ENCODE measurements around the gene TRAPPC10. TPM values are rescaled to one million over a fixed set of nuclear protein-coding genes. Genes with fewer than 3 reads are reported as not detected.
A peak's percentile ranks its signal among the peaks of the same experiment; 100 is the strongest.

TRAPPC10 gene
- total RNA-seq, 1 donor from 2014 or later, result 21.4 TPM

DNA sequence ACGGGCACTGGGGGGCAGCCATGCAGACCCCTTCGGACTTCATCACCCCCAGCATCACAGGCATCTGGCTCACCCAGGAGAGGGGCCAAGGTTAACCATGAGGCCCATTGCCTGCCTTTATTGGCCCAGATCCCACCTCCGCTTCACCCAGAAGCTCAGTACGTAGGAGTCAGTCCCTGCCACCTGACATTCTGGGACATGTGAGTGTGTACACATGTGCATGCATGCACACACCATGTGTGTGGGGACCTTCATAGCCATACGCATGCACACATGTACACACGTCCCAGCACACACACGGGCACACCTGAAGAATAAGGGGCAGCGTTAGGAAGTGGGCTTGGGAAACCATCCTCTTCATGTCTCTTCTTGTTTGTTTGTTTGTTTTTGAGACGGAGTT is 24.1 kb upstream of the TRAPPC10 start:
- Histone ChIP-seq H3K9me3 (replicated peaks) (no peaks in the 10 kb centered on the region), H3K27me3 (ENCODE audit: low read depth) (no peaks in the 10 kb centered on the region), H3K27ac (replicated peaks) (peak overlapping the region; percentile 22), H3K4me3 (no peak overlapping the region), H3K4me1 (peaks cover 33% of the 10 kb centered on the region), H3K36me3 (peaks cover 4% of the 10 kb centered on the region)
- TF ChIP-seq, protein P1, sequence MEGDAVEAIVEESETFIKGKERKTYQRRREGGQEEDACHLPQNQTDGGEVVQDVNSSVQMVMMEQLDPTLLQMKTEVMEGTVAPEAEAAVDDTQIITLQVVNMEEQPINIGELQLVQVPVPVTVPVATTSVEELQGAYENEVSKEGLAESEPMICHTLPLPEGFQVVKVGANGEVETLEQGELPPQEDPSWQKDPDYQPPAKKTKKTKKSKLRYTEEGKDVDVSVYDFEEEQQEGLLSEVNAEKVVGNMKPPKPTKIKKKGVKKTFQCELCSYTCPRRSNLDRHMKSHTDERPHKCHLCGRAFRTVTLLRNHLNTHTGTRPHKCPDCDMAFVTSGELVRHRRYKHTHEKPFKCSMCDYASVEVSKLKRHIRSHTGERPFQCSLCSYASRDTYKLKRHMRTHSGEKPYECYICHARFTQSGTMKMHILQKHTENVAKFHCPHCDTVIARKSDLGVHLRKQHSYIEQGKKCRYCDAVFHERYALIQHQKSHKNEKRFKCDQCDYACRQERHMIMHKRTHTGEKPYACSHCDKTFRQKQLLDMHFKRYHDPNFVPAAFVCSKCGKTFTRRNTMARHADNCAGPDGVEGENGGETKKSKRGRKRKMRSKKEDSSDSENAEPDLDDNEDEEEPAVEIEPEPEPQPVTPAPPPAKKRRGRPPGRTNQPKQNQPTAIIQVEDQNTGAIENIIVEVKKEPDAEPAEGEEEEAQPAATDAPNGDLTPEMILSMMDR (IDR thresholded peaks at IDR 0.05; ENCODE audit: borderline replicate concordance), result no peak
- intact Hi-C loops (cut with micrococcal nuclease), result no loop called here
- DNase-seq, result no peak

- DNase-seq, result no peak
- no peak overlapping the region for H3K4me3 ChIP-seq
- intact Hi-C loops (cut with micrococcal nuclease), result no loop called here
These were observed 23.4 kb upstream of the TRAPPC10 start for GRCh38 chr21:43988506-43989230.

DNA sequence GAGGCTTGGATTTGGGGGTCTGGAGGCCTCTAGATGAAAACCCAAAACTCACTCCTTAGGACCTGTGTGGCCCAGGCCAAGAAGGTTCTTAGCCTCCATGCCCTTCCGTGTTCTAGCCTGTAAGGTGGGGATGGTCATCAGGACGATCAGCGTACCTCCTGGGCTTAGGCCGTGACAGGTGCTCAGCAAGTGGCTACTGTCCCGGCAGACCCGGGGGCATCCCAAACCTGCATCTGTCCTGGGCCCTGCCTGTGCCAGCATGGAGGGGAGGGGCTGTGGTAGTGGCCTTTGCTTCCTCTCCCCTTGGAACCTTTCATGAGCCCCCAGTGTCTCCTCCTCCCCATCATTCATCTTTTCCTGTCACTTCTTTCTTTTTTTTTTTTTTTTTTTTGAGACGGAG is 22.7 kb upstream of the TRAPPC10 start:
- no peak overlapping the region for H3K27ac ChIP-seq (replicated peaks)
- H3K27me3 ChIP-seq (ENCODE audit: low read depth), result peaks cover 8% of the 10 kb centered on the region
- H3K4me1 ChIP-seq, result peaks cover 33% of the 10 kb centered on the region
- TF ChIP-seq, protein P1 (IDR thresholded peaks at IDR 0.05; ENCODE audit: borderline replicate concordance), result no peak
- H3K36me3 ChIP-seq, result no peaks in the 10 kb centered on the region
- no peaks in the 10 kb centered on the region for H3K9me3 ChIP-seq (replicated peaks)
- intact Hi-C loops (cut with micrococcal nuclease), result no loop called here
- no peak overlapping the region for H3K4me3 ChIP-seq
- DNase-seq, result no peak

More at GRCh38 chr21:43988506-43989230, 23.4 kb upstream of the TRAPPC10 start:
- H3K9me3 ChIP-seq (replicated peaks), result no peaks in the 10 kb centered on the region
- peaks cover 33% of the 10 kb centered on the region for H3K4me1 ChIP-seq
- H3K27me3 ChIP-seq (ENCODE audit: low read depth), result peaks cover 1% of the 10 kb centered on the region
- H3K36me3 ChIP-seq, result no peaks in the 10 kb centered on the region
- TF ChIP-seq, protein P1 (IDR thresholded peaks at IDR 0.05; ENCODE audit: borderline replicate concordance), result no peak
- H3K27ac ChIP-seq (replicated peaks), result no peak overlapping the region

GRCh38 chr21:43991447-43991991 is 20.6 kb upstream of the TRAPPC10 start:
- Histone ChIP-seq H3K27ac (replicated peaks) (no peak overlapping the region), H3K27me3 (ENCODE audit: low read depth) (peaks cover 11% of the 10 kb centered on the region), H3K36me3 (no peaks in the 10 kb centered on the region), H3K9me3 (replicated peaks) (no peaks in the 10 kb centered on the region), H3K4me1 (peaks cover 23% of the 10 kb centered on the region), H3K4me3 (no peak overlapping the region)
- TF ChIP-seq, protein P1 (IDR thresholded peaks at IDR 0.05; ENCODE audit: borderline replicate concordance), result no peak
- DNase-seq, result no peak
- intact Hi-C loops (cut with micrococcal nuclease), result no loop called here

DNA sequence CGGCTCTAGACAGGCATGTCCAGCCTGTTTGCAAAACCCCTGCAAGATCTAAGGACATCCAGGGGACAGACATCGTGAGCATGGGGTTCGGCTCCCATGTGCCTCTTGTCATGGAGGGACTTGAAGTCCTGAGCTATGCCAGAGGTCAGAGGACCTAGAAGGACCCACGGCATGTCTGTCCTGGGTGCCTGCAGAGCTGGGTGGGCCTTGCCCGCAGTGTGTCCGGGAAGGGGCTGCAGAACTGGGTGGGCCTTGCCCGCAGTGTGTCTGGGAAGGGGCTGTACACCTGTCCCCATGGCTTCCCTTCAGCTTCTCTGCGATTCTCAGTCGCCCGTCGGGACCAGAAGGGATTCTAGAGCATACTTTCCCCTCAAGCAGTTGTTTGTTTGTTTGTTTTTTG is 20.0 kb upstream of the TRAPPC10 start:
- H3K9me3 ChIP-seq (replicated peaks), result no peaks in the 10 kb centered on the region
- peaks cover 11% of the 10 kb centered on the region for H3K27me3 ChIP-seq (ENCODE audit: low read depth)
- H3K27ac ChIP-seq (replicated peaks), result no peak overlapping the region
- no peak for DNase-seq
- peaks cover 17% of the 10 kb centered on the region for H3K4me1 ChIP-seq
- TF ChIP-seq, protein P1 (IDR thresholded peaks at IDR 0.05; ENCODE audit: borderline replicate concordance), result no peak
- no peak overlapping the region for H3K4me3 ChIP-seq
- intact Hi-C loops (cut with micrococcal nuclease), result no loop called here
- H3K36me3 ChIP-seq, result no peaks in the 10 kb centered on the region

All from left ventricle myocardium inferior (tissue), 1 donor.